NCI-H187 (cell line): ENCODE data around the gene PIGQ.

Experiments
- DNase-seq, 2 experiments: peaks; one replicate each; lab custom pipeline; 2025; lab: John Stamatoyannopoulos, UW

PIGQ gene

GRCh38 chr16:569445-570254 lies at the start of gene PIGQ:
TSS of gene PIGQ (plus strand) at chr16:569968. CDS start at chr16:574075, 4,107 bp downstream.
- DNase-seq: peak; percentile 26 to 47

- no peak for DNase-seq
These were observed 48.9 kb upstream of the PIGQ start for GRCh38 chr16:520847-521246.

DNA sequence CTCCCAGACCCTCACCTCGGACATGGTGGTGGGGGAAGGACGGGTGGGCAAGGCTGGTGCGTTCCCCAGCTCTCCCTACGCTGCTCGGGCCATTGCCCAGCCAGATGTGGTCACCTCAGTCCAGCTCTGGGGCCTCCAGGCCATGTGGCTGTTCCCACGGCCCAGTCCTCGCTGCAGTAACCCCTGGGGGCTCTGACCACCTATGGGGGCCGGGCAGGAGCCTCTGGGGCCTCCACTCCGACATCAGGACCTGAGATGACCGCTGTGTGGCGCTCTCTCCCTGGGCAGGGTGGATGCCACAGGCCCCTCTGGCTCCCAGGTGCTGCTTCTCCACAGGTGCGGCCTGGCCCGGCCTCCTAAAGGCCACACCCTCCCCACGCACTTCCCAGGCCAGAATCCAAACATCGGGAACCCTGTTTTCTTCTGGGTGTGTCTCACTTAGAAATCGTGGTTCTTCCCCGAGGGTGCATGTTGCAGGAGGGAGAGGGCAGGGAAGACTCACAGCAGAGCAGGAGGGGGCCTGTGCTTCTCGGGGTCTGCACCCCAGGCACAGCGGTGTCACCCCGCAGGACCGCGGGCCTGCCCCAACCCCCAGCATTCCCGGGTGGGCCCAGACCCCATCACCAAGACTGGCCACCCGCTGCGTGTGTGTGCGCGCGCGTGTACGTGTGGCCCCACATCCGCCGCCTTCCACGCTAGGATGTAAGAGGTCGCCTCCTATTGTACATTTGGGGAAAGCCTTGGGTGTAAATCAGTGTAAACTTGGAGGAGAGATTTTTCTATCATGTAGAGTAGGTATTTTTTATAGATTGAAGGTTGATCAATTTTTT lies 48.2 kb upstream of the PIGQ start:
- no peak for DNase-seq

- no peak for DNase-seq
These were observed 47.3 kb upstream of the PIGQ start for GRCh38 chr16:522320-523096.

DNA sequence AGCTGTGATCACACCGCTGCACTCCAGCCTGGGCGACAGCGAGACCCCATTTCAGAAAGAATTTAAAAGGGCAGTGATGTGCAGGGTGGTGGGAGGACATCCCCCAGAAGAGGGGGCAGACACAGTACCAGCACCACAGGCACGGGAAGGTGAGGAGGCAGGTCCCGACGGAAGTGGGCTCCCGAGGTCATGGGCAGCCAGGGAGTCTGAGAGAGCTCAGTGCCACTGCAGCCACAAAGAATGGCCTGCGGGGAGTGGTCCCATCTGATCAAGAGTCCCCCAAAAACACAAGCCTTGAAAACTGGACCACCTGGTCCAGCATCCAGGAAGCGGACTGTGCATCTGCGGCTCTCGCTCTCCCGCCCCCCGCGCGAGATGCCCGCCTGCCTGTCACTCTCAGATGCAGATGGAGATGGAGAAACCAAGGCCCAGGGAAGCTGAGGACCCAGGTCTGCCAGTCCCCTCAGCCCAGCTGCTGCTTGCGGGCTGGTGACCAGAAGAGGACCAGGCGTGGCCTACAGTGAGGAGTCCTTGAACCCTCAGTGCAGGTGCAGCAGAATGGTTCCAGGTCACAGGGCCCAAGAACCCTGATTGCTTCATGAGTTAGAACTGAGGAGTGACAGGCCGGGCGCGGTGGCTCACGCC lies 46.5 kb upstream of the PIGQ start:
- DNase-seq: no peak

DNA sequence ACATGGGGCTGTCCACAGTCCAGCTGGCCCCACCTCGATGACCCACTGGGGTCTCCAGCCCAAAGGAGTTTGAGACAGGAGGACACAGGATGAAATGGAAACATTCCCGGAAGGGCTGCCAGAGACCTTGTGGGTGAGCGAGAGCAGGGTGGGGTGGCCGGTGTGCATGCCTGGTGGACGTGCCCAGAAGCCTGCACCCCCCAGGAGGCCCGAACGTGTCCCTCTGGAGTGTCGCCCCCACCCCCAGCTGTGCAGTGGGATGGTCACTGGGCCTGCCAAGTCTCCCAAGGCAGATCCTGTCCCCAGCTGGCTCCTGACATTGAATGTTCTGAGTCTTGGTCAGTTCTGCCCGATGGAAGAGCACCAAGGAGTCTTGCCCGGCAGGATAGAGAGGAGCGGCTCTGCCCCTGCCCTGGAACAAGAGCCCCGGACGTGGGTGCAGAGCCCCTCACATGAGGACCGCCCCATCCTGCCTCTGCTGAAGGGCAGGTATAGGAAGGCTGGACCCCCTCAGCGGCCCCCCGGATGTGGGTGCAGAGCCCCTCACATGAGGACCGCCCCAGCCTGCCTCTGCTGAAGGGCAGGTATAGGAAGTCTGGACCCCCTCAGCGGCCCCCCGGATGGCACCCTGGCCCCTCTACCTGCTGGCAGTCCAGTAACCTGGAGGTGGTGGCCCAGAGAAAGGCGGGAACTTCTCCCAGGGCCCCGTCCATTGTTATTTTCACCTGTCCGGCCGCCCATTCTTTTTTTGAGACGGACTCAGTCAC lies 45.3 kb upstream of the PIGQ start:
- no peak for DNase-seq

GRCh38 chr16:525123-525519 lies 44.6 kb upstream of the PIGQ start:
- no peak for DNase-seq

DNA sequence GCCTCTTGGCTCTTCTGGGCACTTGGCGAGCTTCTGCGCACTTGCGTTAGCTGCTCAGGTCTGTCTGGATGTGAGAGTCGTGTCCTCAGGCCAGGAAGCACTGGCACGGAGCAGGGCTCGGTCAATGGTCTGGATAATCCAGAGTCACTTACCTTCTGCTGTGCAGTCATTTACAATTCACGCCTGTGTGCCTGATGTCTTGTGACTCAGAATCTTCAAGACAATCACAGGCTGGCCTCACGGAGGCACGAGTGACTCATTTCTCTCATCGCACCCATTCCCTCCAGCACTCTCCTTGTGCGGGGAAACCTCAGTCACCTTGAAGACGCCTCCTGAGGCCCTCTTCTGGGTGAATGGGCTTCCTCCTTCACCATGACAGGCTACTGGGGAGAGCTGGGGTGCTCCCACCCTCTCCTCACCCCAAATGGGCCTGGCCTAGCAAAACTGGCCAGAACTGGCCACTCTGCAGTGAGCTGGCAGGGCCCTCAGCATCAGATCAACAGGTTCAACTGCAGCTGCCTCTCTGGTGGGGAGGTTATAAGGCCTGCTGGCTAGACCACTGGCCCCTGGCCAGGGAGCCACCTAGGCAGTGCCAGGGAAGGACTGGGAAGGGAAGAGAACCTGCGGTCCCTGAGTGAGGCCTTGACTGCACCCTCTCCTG lies 44.1 kb upstream of the PIGQ start:
- DNase-seq: no peak

GRCh38 chr16:526181-527014 lies 43.4 kb upstream of the PIGQ start:
- DNase-seq: peak; percentile 41 to 64

GRCh38 chr16:527015-527903 lies 42.5 kb upstream of the PIGQ start, which contains the start of gene CAPN15:
TSS of gene CAPN15 (plus strand) at chr16:527712. CDS start at chr16:546839, 19,127 bp downstream.
- peak; percentile 89 to 97 for DNase-seq

GRCh38 chr16:528111-529011 lies 41.4 kb upstream of the PIGQ start:
- no peak for DNase-seq

- DNase-seq: no peak
These were observed 40.7 kb upstream of the PIGQ start for GRCh38 chr16:529012-529575.

DNA sequence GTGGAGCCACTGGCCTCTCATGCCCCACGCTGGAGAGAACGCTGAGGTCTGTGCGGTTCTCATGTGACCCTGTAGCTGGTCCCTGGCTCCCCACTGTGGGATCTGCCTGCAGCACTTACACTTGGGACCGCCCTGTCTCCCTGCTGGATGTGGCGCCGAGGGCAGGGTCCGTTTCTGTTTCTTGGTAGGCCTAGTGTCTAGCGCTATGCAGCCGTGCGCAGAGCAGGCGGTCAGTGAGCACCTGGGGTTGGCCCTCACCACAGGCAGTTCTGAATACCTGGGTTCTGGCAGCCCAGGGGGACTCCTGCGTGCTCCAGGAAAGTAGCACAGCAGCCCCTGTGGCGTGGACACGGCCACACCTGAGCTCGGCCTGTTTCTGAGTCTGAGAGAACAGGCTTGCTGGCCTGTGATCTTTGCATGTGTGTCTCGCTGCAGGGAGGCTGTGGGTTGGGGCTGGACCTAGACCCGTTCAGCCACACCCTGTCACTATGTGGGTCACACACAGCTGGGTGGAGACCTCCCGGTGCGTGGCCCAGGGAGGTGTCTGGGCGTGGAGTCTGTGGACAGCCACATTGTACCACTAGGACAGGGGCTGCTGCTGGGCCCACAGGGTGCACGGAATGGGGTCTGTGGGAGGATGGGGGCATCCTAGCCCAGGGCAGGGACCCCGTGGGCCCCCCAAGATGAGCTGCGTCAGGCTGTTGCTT lies 39.5 kb upstream of the PIGQ start:
- no peak for DNase-seq

DNA sequence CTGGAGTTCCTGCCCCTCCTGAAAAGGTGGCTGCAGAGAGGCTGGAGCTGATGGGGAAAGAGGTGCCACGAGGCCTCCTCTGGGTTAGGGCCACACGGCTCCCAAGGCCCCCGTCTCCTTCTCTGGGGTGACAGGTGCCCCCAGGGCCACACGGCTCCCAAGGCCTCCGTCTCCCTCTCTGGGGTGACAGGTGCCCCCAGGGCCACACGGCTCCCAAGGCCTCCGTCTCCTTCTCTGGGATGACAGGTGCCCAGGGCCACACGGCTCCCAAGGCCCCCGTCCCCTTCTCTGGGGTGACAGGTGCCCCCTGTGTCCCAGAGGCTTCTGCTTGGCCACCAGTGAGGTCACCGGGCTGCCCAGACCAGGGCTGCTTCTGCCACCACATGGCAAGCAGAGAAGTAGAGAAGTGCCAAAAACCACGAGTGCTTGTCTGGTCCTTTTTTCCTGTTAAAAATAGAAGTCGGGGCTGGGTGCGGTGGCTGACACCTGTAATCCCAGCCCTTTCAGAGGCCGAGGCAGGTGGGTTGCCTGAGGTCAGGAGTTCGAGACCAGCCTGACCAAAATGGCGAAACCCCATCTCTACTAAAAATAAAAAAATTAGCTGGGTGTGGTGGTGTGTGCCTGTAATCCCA lies 38.2 kb upstream of the PIGQ start:
- no peak for DNase-seq

DNA sequence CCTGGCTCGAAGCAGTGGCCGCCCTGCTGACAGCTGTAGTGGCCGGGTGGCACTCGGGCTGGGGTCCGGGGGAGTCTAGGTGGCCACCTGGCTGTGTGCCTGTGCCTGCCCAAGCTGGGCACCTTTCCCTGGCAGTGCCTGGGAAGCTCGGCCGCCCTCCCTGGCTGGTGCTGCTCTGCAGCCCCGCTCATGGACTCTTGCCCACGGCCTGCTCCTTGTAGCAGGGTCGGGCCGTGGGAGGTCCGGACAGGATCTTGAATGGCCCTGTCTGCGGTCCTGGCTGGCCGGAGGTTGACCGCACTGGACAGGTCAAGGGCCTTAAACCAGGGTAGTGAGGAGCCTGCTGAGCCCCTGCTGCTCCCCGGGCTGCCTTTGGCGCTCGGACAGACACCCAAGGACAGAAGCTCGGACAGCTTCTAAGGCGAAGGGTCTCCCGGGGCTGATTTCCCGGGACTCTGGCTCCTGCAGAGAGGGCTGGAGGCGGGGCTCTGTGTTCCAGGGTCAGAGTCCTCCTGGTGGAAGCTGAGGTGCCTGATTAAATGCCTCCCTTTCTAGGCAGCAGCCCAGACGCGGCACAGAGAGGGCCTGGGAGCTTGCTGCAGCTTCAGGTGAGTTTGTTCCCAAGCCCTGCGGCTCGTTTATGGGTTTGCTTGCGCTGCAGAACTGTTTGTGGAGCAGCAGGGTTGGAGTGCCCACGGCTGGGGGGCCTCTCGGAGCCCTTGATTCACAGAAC lies 36.2 kb upstream of the PIGQ start:
- no peak for DNase-seq
